Ovary (tissue), 9 donors: Measurements from ENCODE around the gene NELL1. TPM values are rescaled to one million over a fixed set of nuclear protein-coding genes. Genes with fewer than 3 reads are reported as not detected.
"Not testable (repeated sequence)": the region's sequence is repeated elsewhere in the genome, so short reads cannot be mapped to it uniquely, and the experiment has no call there.

Source experiments
- DNase-seq, 5 donors: peaks; one replicate each; pipeline ENCODE4 v3.0.0-alpha.2; 2019 to 2020
- H3K27ac ChIP-seq, 2 donors: fragments of 200-600 bp; one replicate each; pipeline versions ENCODE4 v1.5.1 to v1.8.0; 2019 to 2022
- H3K27me3 ChIP-seq: fragments of 200-600 bp; one replicate; pipeline ENCODE4 v1.8.0; 2022
- H3K36me3 ChIP-seq: fragments of 200-600 bp; sonication (generic); one replicate; pipeline ENCODE4 v1.5.1; 2019
- H3K4me1 ChIP-seq: one replicate; pipeline ENCODE4 v1.8.1; 2013; ENCODE audit warnings: mild to moderate bottlenecking, moderate library complexity; ENCODE audit not compliant: insufficient read depth
- H3K4me3 ChIP-seq: fragments of 200-600 bp; sonication (generic); one replicate; pipeline ENCODE4 v1.5.1; 2017
- H3K9me3 ChIP-seq, 2 donors: fragments of 200-600 bp in 1 of 2; sonication (generic) in 1 of 2; one replicate each; pipeline versions ENCODE4 v1.5.1 to v1.8.1; 2013 to 2019; ENCODE audit warnings: mild to moderate bottlenecking in 1 of 2, moderate library complexity in 1 of 2
- CTCF ChIP-seq, 3 donors: fragments of 450-650 bp in 2 of 3; fragments of 200-600 bp in 1 of 3; IDR thresholded peaks; one replicate each; pipeline versions ENCODE4 v1.5.1 to v1.8.0; 2016 to 2022; ENCODE audit warnings: antibody characterized with exemption in 3 of 3, mild to moderate bottlenecking in 1 of 3
- EP300 ChIP-seq: sonication (generic); formaldehyde crosslinking; IDR thresholded peaks from one replicate; pipeline ENCODE4 v1.6.1; 2017; ENCODE audit warnings: antibody characterized with exemption
- POLR2A ChIP-seq: fragments of 450-650 bp; IDR thresholded peaks from one replicate; pipeline ENCODE4 v1.6.1; 2017; ENCODE audit warnings: antibody characterized with exemption, mild to moderate bottlenecking, moderate library complexity
- WGBS, 3 donors: extraction: QIAGEN DNeasy Blood & Tissue Kit in 1 of 3; methylation state at CpG; one replicate each; pipeline versions ENCODE4 v1.1.5 to v1.1.7; 2013 to 2017; 5-methylcytosine and 5-hydroxymethylcytosine counted together
- intact Hi-C, 4 donors: fragments of 100-400 bp; cut with DNase I; formaldehyde crosslinking; loops; one replicate each; pipeline versions ENCODE4 v1.11.0 to v1.15.1; 2022 to 2023
- polyA plus RNA-seq, 2 donors: library from polyadenylated mRNA; stranded (reverse); fragments of 200-250 nt in 1 of 2; fragments of 350-450 nt in 1 of 2; fragmentation: Illumina TruSeq in 1 of 2; extraction: RNeasy Lipid Tissue Mini Kit (QIAGEN cat#74804) in 1 of 2; gene quantifications; one replicate each; pipeline ENCODE4 v1.2.3, GENCODE V29; 2013 to 2014
- total RNA-seq, 7 donors: library from RNA; depleted of rRNA in 2 of 7; stranded (reverse); fragments of >200 nt in 2 of 7; fragmentation: NEBNext Ultra II Directional in 3 of 7; extraction: Animal tissue kit (Norgen Biotek cat#: 25700) in 3 of 7; gene quantifications; one replicate each; pipeline versions ENCODE4 v1.1.0 to v1.2.4, GENCODE V29; 2016 to 2023
- donor health status: DM: no; HTN: no; CAD: no; lungs with moderate emphysema.
- donor health status: DM: no; HTN: no; CAD: no.
- donor health status: Bipolar disorder and iron deficiency.
- donor health status: DM: yes; HTN: yes; CAD: no.
- donor health status: DM: no; HTN: no; CAD: no.
- donor health status: DM: yes; HTN: yes; CAD: no.

NELL1 gene
- total and polyA plus RNA-seq, 9 donors = 0.21 to 0.43 (median 0.36) TPM; not detected in 5

- no peaks in the 10 kb centered on the region for H3K4me1 ChIP-seq
Measured at GRCh38 chr11:21268036-21268435, 598.6 kb downstream of the NELL1 start.

GRCh38 chr11:21272139-21272538, 602.8 kb downstream of the NELL1 start:
- 74 to 87% (median 76%) methylated on average over 6 of the region's 6 CpGs for WGBS, 3 donors
- H3K27me3 ChIP-seq, H3K36me3 ChIP-seq, H3K4me3 ChIP-seq, DNase-seq, H3K9me3 ChIP-seq, intact Hi-C loops, H3K27ac ChIP-seq, H3K4me1 ChIP-seq: not testable (repeated sequence)

More at GRCh38 chr11:21268036-21268435, 598.6 kb downstream of the NELL1 start:
- no peak for DNase-seq
- no peak for TF ChIP-seq CTCF (IDR thresholded peaks at IDR 0.05)
- TF ChIP-seq EP300 = no peak
- TF ChIP-seq POLR2A = no peak
- 63 to 74% (median 66%) methylated on average over 2 of the region's 2 CpGs for WGBS, 3 donors
- H3K9me3 ChIP-seq = no peaks in the 10 kb centered on the region
- intact Hi-C loops = no loop called here
- no peak overlapping the region for H3K27ac ChIP-seq
- no peaks in the 10 kb centered on the region for H3K27me3 ChIP-seq
- no peaks in the 10 kb centered on the region for H3K36me3 ChIP-seq
- H3K4me3 ChIP-seq = no peak overlapping the region

GRCh38 chr11:21278840-21279239, 609.5 kb downstream of the NELL1 start:
- H3K36me3 ChIP-seq = no peaks in the 10 kb centered on the region
- no peak overlapping the region for H3K27ac ChIP-seq
- no peaks in the 10 kb centered on the region for H3K9me3 ChIP-seq
- 64 to 78% (median 66%) methylated on average over 1 of the region's 1 CpG for WGBS, 3 donors
- no peak for TF ChIP-seq EP300
- no peak for TF ChIP-seq POLR2A
- no peak for DNase-seq
- no peak overlapping the region for H3K4me3 ChIP-seq
- no peaks in the 10 kb centered on the region for H3K4me1 ChIP-seq
- no peaks in the 10 kb centered on the region for H3K27me3 ChIP-seq
- intact Hi-C loops = no loop called here

DNA sequence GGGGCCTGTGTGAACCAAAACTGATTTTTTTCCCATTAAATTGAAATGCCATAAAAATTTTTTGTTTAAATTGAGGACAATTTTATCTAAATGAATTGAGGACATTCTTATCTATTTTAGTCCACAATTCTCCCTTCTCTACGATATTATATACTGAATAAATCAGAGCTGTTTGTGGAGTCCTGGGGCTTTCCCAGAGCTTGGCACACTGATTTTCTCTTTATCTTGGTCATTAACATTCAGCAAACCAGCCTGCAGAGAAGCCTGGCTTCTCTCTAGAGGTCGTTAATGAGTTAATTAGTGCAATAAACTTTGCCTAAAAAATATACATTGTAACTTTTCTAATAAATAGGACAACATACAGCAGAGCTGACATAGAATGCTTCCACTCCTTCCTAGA, 615.7 kb downstream of the NELL1 start:
- DNase-seq = no peak
- H3K27me3 ChIP-seq = no peaks in the 10 kb centered on the region
- H3K27ac ChIP-seq = no peak overlapping the region
- WGBS, 3 donors = 11 to 12% (median 11%) methylated on average over 2 of the region's 2 CpGs
- H3K36me3 ChIP-seq = no peaks in the 10 kb centered on the region
- H3K4me1 ChIP-seq = no peaks in the 10 kb centered on the region
- no peak overlapping the region for H3K4me3 ChIP-seq
- no peak for TF ChIP-seq POLR2A
- no peak for TF ChIP-seq EP300
- H3K9me3 ChIP-seq = no peaks in the 10 kb centered on the region
- intact Hi-C loops = no loop called here

- intact Hi-C loops = no loop called here
- H3K4me1 ChIP-seq = no peaks in the 10 kb centered on the region
- 71 to 87% (median 72%) methylated on average over 4 of the region's 4 CpGs for WGBS, 3 donors
- no peaks in the 10 kb centered on the region for H3K27me3 ChIP-seq
- TF ChIP-seq CTCF (IDR thresholded peaks at IDR 0.05) (no peak), POLR2A (no peak), EP300 (no peak)
- no peak overlapping the region for H3K27ac ChIP-seq
- H3K9me3 ChIP-seq = no peaks in the 10 kb centered on the region
- no peak for DNase-seq
- H3K36me3 ChIP-seq = no peaks in the 10 kb centered on the region
- H3K4me3 ChIP-seq = no peak overlapping the region
Measured at GRCh38 chr11:21289686-21290085, 620.3 kb downstream of the NELL1 start.

GRCh38 chr11:21295508-21295907, 626.1 kb downstream of the NELL1 start:
- 45 to 54% (median 46%) methylated on average over 2 of the region's 2 CpGs for WGBS, 3 donors
- Histone ChIP-seq H3K4me3 (no peak overlapping the region), H3K27me3 (no peaks in the 10 kb centered on the region), H3K9me3 (no peaks in the 10 kb centered on the region), H3K36me3 (no peaks in the 10 kb centered on the region), H3K27ac (no peak overlapping the region), H3K4me1 (no peaks in the 10 kb centered on the region)
- intact Hi-C loops = no loop called here
- no peak for TF ChIP-seq POLR2A
- TF ChIP-seq CTCF (IDR thresholded peaks at IDR 0.05) = no peak
- no peak for TF ChIP-seq EP300
- no peak for DNase-seq
